ENCODE data around the gene SORD.

DNA sequence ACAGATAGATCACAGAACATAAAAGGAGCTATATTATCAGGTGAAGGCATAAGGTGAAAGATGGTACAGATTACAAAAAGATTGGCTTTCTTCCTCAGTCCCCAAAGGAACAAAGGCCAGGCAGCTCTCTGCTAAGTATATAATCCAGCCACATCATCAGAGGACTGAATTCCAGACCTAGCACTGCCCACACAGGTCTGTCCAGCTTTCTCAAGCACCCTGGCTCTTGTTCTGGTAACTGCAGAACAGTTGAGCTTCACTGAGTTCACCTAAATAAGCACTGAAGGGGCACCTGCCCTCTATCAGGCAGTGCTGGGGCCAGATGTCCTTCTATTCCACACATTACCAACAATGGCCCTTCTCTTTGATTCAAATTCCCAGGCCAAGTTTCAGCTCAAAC lies 100.4 kb downstream of the SORD start:
- TF ChIP-seq, protein P1, sequence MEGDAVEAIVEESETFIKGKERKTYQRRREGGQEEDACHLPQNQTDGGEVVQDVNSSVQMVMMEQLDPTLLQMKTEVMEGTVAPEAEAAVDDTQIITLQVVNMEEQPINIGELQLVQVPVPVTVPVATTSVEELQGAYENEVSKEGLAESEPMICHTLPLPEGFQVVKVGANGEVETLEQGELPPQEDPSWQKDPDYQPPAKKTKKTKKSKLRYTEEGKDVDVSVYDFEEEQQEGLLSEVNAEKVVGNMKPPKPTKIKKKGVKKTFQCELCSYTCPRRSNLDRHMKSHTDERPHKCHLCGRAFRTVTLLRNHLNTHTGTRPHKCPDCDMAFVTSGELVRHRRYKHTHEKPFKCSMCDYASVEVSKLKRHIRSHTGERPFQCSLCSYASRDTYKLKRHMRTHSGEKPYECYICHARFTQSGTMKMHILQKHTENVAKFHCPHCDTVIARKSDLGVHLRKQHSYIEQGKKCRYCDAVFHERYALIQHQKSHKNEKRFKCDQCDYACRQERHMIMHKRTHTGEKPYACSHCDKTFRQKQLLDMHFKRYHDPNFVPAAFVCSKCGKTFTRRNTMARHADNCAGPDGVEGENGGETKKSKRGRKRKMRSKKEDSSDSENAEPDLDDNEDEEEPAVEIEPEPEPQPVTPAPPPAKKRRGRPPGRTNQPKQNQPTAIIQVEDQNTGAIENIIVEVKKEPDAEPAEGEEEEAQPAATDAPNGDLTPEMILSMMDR (IDR thresholded peaks at IDR 0.05), result no peak
- TF ChIP-seq POLR2A (IDR thresholded peaks at IDR 0.05), result no peak
